ENCODE data around the gene CDC45.

DNA sequence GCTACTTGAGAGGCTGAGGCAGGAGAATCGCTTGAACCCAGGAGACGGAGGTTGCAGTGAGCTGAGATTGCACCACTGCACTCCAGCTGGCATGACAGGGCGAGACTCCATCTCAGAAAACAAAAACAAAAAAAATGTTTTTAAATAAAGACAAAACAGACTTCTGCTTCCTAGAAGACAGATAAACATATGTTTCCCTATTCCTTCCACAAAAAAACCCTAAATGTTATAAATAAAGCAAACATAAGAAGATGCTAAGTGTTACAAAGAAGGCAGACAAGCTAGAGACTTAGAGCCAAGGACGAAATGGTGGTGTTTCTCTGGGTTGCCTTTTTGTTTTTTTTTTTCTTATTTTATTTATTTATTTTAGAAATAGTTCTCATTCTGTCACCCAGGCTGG lies 50.1 kb downstream of the CDC45 start:
- TF ChIP-seq, protein P1, sequence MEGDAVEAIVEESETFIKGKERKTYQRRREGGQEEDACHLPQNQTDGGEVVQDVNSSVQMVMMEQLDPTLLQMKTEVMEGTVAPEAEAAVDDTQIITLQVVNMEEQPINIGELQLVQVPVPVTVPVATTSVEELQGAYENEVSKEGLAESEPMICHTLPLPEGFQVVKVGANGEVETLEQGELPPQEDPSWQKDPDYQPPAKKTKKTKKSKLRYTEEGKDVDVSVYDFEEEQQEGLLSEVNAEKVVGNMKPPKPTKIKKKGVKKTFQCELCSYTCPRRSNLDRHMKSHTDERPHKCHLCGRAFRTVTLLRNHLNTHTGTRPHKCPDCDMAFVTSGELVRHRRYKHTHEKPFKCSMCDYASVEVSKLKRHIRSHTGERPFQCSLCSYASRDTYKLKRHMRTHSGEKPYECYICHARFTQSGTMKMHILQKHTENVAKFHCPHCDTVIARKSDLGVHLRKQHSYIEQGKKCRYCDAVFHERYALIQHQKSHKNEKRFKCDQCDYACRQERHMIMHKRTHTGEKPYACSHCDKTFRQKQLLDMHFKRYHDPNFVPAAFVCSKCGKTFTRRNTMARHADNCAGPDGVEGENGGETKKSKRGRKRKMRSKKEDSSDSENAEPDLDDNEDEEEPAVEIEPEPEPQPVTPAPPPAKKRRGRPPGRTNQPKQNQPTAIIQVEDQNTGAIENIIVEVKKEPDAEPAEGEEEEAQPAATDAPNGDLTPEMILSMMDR (conservative IDR thresholded peaks at IDR 0.05; ENCODE audit: low read length) = no peak
- no peak for TF ChIP-seq EZH2phosphoT487 (IDR thresholded peaks at IDR 0.05; ENCODE audit: borderline replicate concordance)
